GM23338 (cell line): Measurements from ENCODE around the gene PKDCC. TPM values are rescaled to one million over a fixed set of nuclear protein-coding genes. Genes with fewer than 3 reads are reported as not detected.

Experiments used
- ATAC-seq: fragments of 200-7000 bp; cut with Tn5 transposase; 3 replicates; pipeline ENCODE4 v1.9.1; 2020
- DNase-seq: peaks from one replicate; pipeline ENCODE4 v3.0.0-alpha.2; 2015; ENCODE audit warnings: low spot score
- H2AFZ ChIP-seq: fragments of 200-600 bp; sonication (generic); 2 replicates; pipeline ENCODE4 v1.8.0; 2016; ENCODE audit warnings: antibody characterized with exemption, mild to moderate bottlenecking, moderate library complexity
- H3F3A ChIP-seq: fragments of 200-600 bp; sonication (generic); replicated peaks from 2 replicates; pipeline ENCODE4 v1.8.0; 2017; ENCODE audit warnings: antibody characterized with exemption, mixed run types, low read depth
- H3K27ac ChIP-seq: fragments of 200-600 bp; sonication (generic); 2 replicates; pipeline ENCODE4 v1.6.1; 2016; ENCODE audit warnings: low read depth
- H3K27me3 ChIP-seq: fragments of 200-600 bp; sonication (generic); 2 replicates; pipeline ENCODE4 v1.8.0; 2016; ENCODE audit warnings: mild to moderate bottlenecking, mixed run types, moderate library complexity; ENCODE audit not compliant: insufficient read depth
- H3K36me3 ChIP-seq: fragments of 200-600 bp; sonication (generic); 2 replicates; pipeline ENCODE4 v1.8.0; 2016; ENCODE audit warnings: mild to moderate bottlenecking; ENCODE audit not compliant: insufficient read depth
- H3K4me1 ChIP-seq: fragments of 200-600 bp; sonication (generic); 2 replicates; pipeline ENCODE4 v1.8.0; 2016; ENCODE audit warnings: mild to moderate bottlenecking, moderate library complexity; ENCODE audit not compliant: insufficient read depth
- H3K4me2 ChIP-seq: fragments of 200-600 bp; sonication (generic); 2 replicates; pipeline ENCODE4 v1.7.1; 2017; ENCODE audit warnings: mixed run types
- H3K4me3 ChIP-seq: fragments of 200-600 bp; sonication (generic); 2 replicates; pipeline ENCODE4 v1.6.1; 2016; ENCODE audit warnings: mixed run types
- H3K79me2 ChIP-seq: fragments of 200-600 bp; sonication (generic); replicated peaks from 2 replicates; pipeline ENCODE4 v1.8.0; 2017; ENCODE audit warnings: mild to moderate bottlenecking; ENCODE audit not compliant: insufficient read depth
- H3K9me2 ChIP-seq: fragments of 200-600 bp; sonication (generic); 2 replicates; pipeline ENCODE4 v1.8.0; 2017; ENCODE audit not compliant: insufficient read depth
- H4K20me1 ChIP-seq: fragments of 200-600 bp; sonication (generic); replicated peaks from 2 replicates; pipeline ENCODE4 v1.8.0; 2017; ENCODE audit warnings: mild to moderate bottlenecking; ENCODE audit not compliant: insufficient read depth
- H3K27ac Mint-ChIP-seq: 2 replicates; pipeline ENCODE4 v1.8.0; 2020; ENCODE audit warnings: inconsistent platforms, mild to moderate bottlenecking, moderate library complexity, mixed read lengths
- H3K27me3 Mint-ChIP-seq: 3 replicates; pipeline ENCODE4 v1.8.0; 2022; ENCODE audit warnings: low read depth, mild to moderate bottlenecking, moderate library complexity, mixed read lengths, inconsistent platforms; ENCODE audit not compliant: insufficient read depth, poor library complexity
- H3K36me3 Mint-ChIP-seq: 3 replicates; pipeline ENCODE4 v1.8.0; 2021; ENCODE audit warnings: low read depth, mild to moderate bottlenecking, inconsistent platforms, moderate library complexity, mixed read lengths
- H3K4me1 Mint-ChIP-seq: 3 replicates; pipeline ENCODE4 v1.8.0; 2020; ENCODE audit warnings: mild to moderate bottlenecking, inconsistent platforms, mixed read lengths
- H3K4me3 Mint-ChIP-seq: 3 replicates; pipeline ENCODE4 v1.8.0; 2021; ENCODE audit warnings: moderate library complexity, mild to moderate bottlenecking, inconsistent platforms, mixed read lengths
- H3K9me3 Mint-ChIP-seq: 3 replicates; pipeline ENCODE4 v1.8.0; 2020; ENCODE audit warnings: moderate library complexity, mild to moderate bottlenecking, inconsistent platforms, mixed read lengths
- CREB1 ChIP-seq: fragments of 250-450 bp; sonication (Bioruptor Pico); IDR thresholded peaks from 2 replicates; pipeline ENCODE4 v1.5.0; 2020; ENCODE audit warnings: low read depth, mild to moderate bottlenecking, moderate library complexity
- CTCF ChIP-seq, 2 experiments: fragments of 200-600 bp in 1 of 2; sonication (generic) in 1 of 2; conservative IDR thresholded peaks; 2 replicates each; pipeline versions ENCODE4 v1.5.1 to v1.6.1; 2016 to 2017; ENCODE audit warnings: antibody characterized with exemption in 2 of 2, low read depth in 2 of 2, mild to moderate bottlenecking in 2 of 2, moderate library complexity in 1 of 2
- ETS1 ChIP-seq: IDR thresholded peaks from 2 replicates; pipeline ENCODE4 v1.6.1; 2016; ENCODE audit warnings: antibody characterized with exemption
- EZH2 ChIP-seq: fragments of 200-600 bp; sonication (generic); IDR thresholded peaks from one replicate; pipeline ENCODE4 v1.8.0; 2017; ENCODE audit warnings: antibody characterized with exemption, mild to moderate bottlenecking, low read depth; ENCODE audit not compliant: unreplicated experiment
- EZH2phosphoT487 ChIP-seq: fragments of 200-600 bp; sonication (generic); IDR thresholded peaks from one replicate; pipeline ENCODE4 v1.8.1; 2018; ENCODE audit warnings: antibody characterized with exemption; ENCODE audit not compliant: unreplicated experiment
- JUNB ChIP-seq: IDR thresholded peaks from one replicate; pipeline ENCODE4 v1.6.1; 2016; ENCODE audit warnings: antibody characterized with exemption; ENCODE audit not compliant: unreplicated experiment
- POLR2AphosphoS5 ChIP-seq: IDR thresholded peaks from 2 replicates; pipeline ENCODE4 v1.6.1; 2016; ENCODE audit warnings: antibody characterized with exemption, low read depth
- STAT1 ChIP-seq: IDR thresholded peaks from one replicate; pipeline ENCODE4 v1.6.1; 2016; ENCODE audit warnings: antibody characterized with exemption; ENCODE audit not compliant: unreplicated experiment
- ZNF114 ChIP-seq: fragments of 250-450 bp; sonication (Bioruptor Pico); IDR thresholded peaks from 2 replicates; pipeline ENCODE4 v1.5.0; 2020; ENCODE audit warnings: mild to moderate bottlenecking, moderate library complexity
- ZNF331 ChIP-seq: fragments of 250-450 bp; sonication (Bioruptor Pico); IDR thresholded peaks from 2 replicates; pipeline ENCODE4 v1.5.0; 2020; ENCODE audit warnings: low read depth, mild to moderate bottlenecking, moderate library complexity
- polyA plus RNA-seq: library from polyadenylated mRNA; unstranded; fragments of >200 nt; fragmentation: Nextera tagmentation; extraction: Ambion mirVana; gene quantifications from 2 replicates; pipeline ENCODE4 v1.2.1, GENCODE V29; 2016
- total RNA-seq: library from RNA; depleted of rRNA; stranded (reverse); fragments of >200 nt; shearing (Covaris generic); gene quantifications from 2 replicates; pipeline ENCODE4 v1.2.3, GENCODE V29; 2014
- TF ChIP-seq, protein P1 (sequence below): IDR thresholded peaks from one replicate; pipeline ENCODE4 v1.6.1; 2018; ENCODE audit warnings: antibody characterized with exemption; ENCODE audit not compliant: unreplicated experiment

Gene PKDCC
- total and polyA plus RNA-seq, 2 experiments from 2014 or later, result 7.0 to 44.8 TPM

DNA sequence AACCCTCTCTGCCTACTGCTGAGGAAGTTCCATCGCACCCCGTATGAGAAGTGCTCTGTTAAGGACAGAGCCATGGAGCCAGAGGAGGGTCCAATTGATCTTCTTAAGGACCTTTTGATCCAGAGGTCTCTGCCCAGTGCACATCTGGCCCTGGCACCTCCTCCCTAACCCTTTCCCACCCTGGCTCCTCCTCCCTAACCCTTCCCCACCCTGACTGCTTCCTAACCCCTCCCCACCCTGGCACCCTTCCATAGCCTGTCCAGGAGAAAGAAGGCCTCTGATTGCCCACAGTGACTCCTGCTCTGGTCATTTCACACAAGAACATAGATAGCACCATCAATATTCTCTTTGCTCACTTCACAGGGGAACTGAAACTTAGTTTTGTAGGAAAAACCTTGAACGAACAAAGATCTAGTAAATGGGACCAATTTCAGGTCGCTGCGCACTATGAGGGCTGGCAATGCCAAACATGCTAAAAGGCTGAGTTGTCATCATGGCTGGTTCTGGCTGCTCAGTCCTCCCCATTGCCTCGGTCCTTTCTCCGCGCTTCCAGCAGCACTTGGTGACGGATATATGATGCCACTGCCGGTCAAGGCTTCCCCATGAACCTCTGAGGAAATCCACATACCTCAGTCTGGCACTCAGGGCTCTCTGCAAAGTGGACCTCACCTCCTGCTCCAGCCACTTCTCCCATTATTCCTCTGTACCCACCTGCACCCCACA, 49.2 kb downstream of the PKDCC start:
- Histone ChIP-seq H4K20me1 (no peaks in the 10 kb centered on the region), H2AFZ (0 out of 2 replicates have a peak overlapping the region, but pooled peaks have one; percentile 28), H3K9me2 (no peaks in the 10 kb centered on the region), H3K79me2 (no peaks in the 10 kb centered on the region), H3K4me1 (peaks cover 8% of the 10 kb centered on the region), H3K36me3 (peaks cover 7% of the 10 kb centered on the region; the same call in 1 of the 2 replicates), H3F3A (peaks cover 9% of the 10 kb centered on the region), H3K4me2 (no peak overlapping the region), H3K27me3 (peaks cover 15% of the 10 kb centered on the region; the same call in 1 of the 2 replicates), H3K4me3 (no peak overlapping the region), H3K27ac (no peak overlapping the region)
- Mint-ChIP-seq H3K36me3 (peaks cover 12% of the 10 kb centered on the region), H3K4me3 (no peak overlapping the region), H3K9me3 (peaks cover 13% of the 10 kb centered on the region), H3K27ac (no peak overlapping the region), H3K4me1 (peaks cover 14% of the 10 kb centered on the region), H3K27me3 (peaks cover 17% of the 10 kb centered on the region)
- ATAC-seq (no peak), DNase-seq (no peak)
- TF ChIP-seq CREB1 (CRISPR knock-in tag) (no peak), STAT1 (no peak), JUNB (no peak), EZH2 (no peak), POLR2AphosphoS5 (no peak), ETS1 (no peak), ZNF331 (CRISPR knock-in tag) (no peak)

DNA sequence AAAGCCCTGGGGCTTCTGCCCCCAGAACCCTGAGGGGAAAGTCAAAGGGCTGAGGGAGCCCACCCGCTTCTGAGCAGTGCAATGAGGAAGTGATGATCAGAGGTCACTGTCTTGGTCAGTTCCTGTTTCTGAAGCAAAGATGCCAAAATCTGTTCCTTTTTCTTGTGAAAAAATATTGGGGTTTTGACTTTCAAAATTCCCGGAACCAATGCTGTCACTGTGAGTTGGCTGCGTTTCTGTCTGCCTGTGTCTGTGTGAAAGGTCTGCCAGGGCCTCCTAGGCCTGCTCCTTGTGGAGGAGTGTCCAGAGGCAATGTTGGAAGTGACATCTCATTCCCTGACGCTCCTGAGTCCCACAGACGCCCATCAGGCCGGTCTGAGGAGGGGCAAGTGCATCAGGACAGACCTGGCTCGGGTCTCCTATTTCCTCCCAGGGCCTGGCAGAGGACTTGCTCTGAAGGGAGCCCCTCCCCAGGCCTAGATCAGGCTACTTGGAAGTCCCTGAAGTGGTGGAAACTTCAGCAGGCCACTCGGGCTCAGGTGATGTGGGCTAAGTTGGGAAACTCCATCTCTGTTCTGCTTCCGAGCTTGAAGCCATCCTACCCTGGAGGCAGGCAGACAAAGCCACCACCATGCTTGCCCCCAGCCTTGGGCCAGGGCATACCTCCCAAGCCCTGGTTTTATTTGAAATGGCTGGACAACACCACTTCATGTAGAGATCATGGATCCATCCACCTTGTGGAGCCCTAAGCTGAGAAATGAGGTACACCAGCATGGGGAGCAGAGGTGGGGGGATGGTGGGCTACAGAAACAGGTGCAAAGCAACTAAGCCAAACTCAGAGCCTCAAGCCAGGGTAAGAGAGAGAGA, 51.0 kb downstream of the PKDCC start:
- Histone ChIP-seq H2AFZ (no peak overlapping the region), H3K4me3 (no peak overlapping the region), H3F3A (peaks cover 13% of the 10 kb centered on the region), H3K27ac (no peak overlapping the region), H3K4me1 (peaks cover 8% of the 10 kb centered on the region), H3K9me2 (no peaks in the 10 kb centered on the region), H3K36me3 (peaks cover 7% of the 10 kb centered on the region; the same call in 1 of the 2 replicates), H3K79me2 (no peaks in the 10 kb centered on the region), H3K27me3 (peaks cover 15% of the 10 kb centered on the region; the same call in 1 of the 2 replicates), H3K4me2 (no peak overlapping the region), H4K20me1 (no peaks in the 10 kb centered on the region)
- DNase-seq, result no peak
- Mint-ChIP-seq H3K27ac (no peak overlapping the region), H3K27me3 (peaks cover 20% of the 10 kb centered on the region), H3K9me3 (peaks cover 13% of the 10 kb centered on the region), H3K4me1 (peaks cover 14% of the 10 kb centered on the region), H3K36me3 (peaks cover 12% of the 10 kb centered on the region), H3K4me3 (no peak overlapping the region)
- ATAC-seq, result no peak
- TF ChIP-seq EZH2phosphoT487 (no peak), EZH2 (no peak), STAT1 (no peak), ZNF114 (no peak), CREB1 (CRISPR knock-in tag) (no peak), CTCF (conservative IDR thresholded peaks at IDR 0.05; ENCODE audit: low read depth in 2 of 2) (no peak)
- TF ChIP-seq, protein P1, sequence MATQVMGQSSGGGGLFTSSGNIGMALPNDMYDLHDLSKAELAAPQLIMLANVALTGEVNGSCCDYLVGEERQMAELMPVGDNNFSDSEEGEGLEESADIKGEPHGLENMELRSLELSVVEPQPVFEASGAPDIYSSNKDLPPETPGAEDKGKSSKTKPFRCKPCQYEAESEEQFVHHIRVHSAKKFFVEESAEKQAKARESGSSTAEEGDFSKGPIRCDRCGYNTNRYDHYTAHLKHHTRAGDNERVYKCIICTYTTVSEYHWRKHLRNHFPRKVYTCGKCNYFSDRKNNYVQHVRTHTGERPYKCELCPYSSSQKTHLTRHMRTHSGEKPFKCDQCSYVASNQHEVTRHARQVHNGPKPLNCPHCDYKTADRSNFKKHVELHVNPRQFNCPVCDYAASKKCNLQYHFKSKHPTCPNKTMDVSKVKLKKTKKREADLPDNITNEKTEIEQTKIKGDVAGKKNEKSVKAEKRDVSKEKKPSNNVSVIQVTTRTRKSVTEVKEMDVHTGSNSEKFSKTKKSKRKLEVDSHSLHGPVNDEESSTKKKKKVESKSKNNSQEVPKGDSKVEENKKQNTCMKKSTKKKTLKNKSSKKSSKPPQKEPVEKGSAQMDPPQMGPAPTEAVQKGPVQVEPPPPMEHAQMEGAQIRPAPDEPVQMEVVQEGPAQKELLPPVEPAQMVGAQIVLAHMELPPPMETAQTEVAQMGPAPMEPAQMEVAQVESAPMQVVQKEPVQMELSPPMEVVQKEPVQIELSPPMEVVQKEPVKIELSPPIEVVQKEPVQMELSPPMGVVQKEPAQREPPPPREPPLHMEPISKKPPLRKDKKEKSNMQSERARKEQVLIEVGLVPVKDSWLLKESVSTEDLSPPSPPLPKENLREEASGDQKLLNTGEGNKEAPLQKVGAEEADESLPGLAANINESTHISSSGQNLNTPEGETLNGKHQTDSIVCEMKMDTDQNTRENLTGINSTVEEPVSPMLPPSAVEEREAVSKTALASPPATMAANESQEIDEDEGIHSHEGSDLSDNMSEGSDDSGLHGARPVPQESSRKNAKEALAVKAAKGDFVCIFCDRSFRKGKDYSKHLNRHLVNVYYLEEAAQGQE, result no peak
